Endothelial cell of umbilical vein (primary cell): ENCODE data around the gene SPRED2. TPM values are rescaled to one million over a fixed set of nuclear protein-coding genes. Genes with fewer than 3 reads are reported as not detected.

ENCODE experiments used
- BruUV-seq: library from RNA; stranded (reverse); fragments of 400-500 nt; replicated peaks from 2 replicates; lab custom pipeline; 2021; lab: Mats Ljungman, UMichigan
- CTCF ChIA-PET: fragments of 300-600, 350-600 bp; sonication (Branson Sonifier 250); formaldehyde crosslinking; loops from one replicate; lab custom pipeline; 2021; ENCODE audit warnings: antibody characterized with exemption, inconsistent platforms; lab: Charles Lee
- POLR2A ChIA-PET: fragments of 300-600, 350-600 bp; sonication (Branson Sonifier 250); formaldehyde crosslinking; loops from one replicate; lab custom pipeline; 2021; ENCODE audit warnings: antibody characterized with exemption, inconsistent platforms; lab: Charles Lee
- DNase-seq: peaks from one replicate; pipeline ENCODE4 v3.0.0-alpha.2; 2011; ENCODE audit warnings: low read depth, low spot score
- FAIRE-seq: peaks from 2 replicates; lab custom pipeline; 2011; peaks lifted over from hg19 to GRCh38; lab: Jason Lieb, UNC
- H2AFZ ChIP-seq: 2 replicates; pipeline ENCODE4 v1.6.0; 2012; ENCODE audit warnings: low read depth, low read length, control low read depth, inconsistent platforms
- H3K27ac ChIP-seq: 2 replicates; pipeline ENCODE4 v1.5.1; 2011; ENCODE audit warnings: low read depth, mild to moderate bottlenecking, control low read depth, low read length, moderate library complexity; ENCODE audit not compliant: insufficient read depth
- H3K27me3 ChIP-seq, 2 experiments: 2 replicates each; pipeline versions ENCODE4 v1.6.0 to v1.6.1; 2011; ENCODE audit warnings: low read length in 2 of 2, mixed read lengths in 1 of 2; ENCODE audit not compliant: control insufficient read depth in 2 of 2, insufficient read depth in 2 of 2
- H3K36me3 ChIP-seq, 2 experiments: 2 replicates in 1 of 2; 3 replicates in 1 of 2; pipeline ENCODE4 v1.5.1; 2011; ENCODE audit warnings: low read length in 2 of 2, mild to moderate bottlenecking in 1 of 2, moderate library complexity in 1 of 2; ENCODE audit not compliant: control insufficient read depth in 2 of 2, insufficient read depth in 2 of 2; ENCODE audit errors: extremely low read depth in 1 of 2
- H3K4me1 ChIP-seq: 3 replicates; pipeline ENCODE4 v1.5.1; 2011; ENCODE audit warnings: mild to moderate bottlenecking, low read length; ENCODE audit not compliant: control insufficient read depth, insufficient read depth; ENCODE audit errors: extremely low read depth
- H3K4me2 ChIP-seq: 2 replicates; pipeline ENCODE4 v1.6.1; 2011; ENCODE audit warnings: low read length, control low read depth, mixed read lengths; ENCODE audit not compliant: insufficient read depth
- H3K4me3 ChIP-seq, 3 experiments: fragments of 200-600 bp in 1 of 3; sonication (generic), shearing (Covaris generic) in 1 of 3; replicated peaks in 1 of 3; 2 replicates each; pipeline ENCODE4 v1.5.1; 2011 to 2016; ENCODE audit warnings: control low read depth in 3 of 3, low read length in 3 of 3, mild to moderate bottlenecking in 2 of 3, inconsistent platforms in 1 of 3, low read depth in 1 of 3, moderate library complexity in 1 of 3; ENCODE audit not compliant: insufficient read depth in 1 of 3
- H3K79me2 ChIP-seq: 2 replicates; pipeline ENCODE4 v1.6.0; 2012; ENCODE audit warnings: low read length, inconsistent platforms; ENCODE audit not compliant: control insufficient read depth, insufficient read depth
- H3K9ac ChIP-seq: replicated peaks from 2 replicates; pipeline ENCODE3; 2011; ENCODE audit warnings: low read length, control low read depth; ENCODE audit not compliant: insufficient read depth; ENCODE audit errors: extremely low read depth
- H3K9me1 ChIP-seq: replicated peaks from 3 replicates; pipeline ENCODE4 v1.6.0; 2011; ENCODE audit warnings: mild to moderate bottlenecking, low read length; ENCODE audit not compliant: control insufficient read depth, insufficient read depth; ENCODE audit errors: extremely low read depth
- H3K9me3 ChIP-seq: replicated peaks from 2 replicates; pipeline ENCODE4 v1.5.1; 2012; ENCODE audit warnings: low read length, inconsistent platforms; ENCODE audit not compliant: control insufficient read depth, insufficient read depth
- H4K20me1 ChIP-seq: replicated peaks from 2 replicates; pipeline ENCODE3; 2011; ENCODE audit warnings: mild to moderate bottlenecking, low read length; ENCODE audit not compliant: control insufficient read depth, insufficient read depth; ENCODE audit errors: extremely low read depth
- EZH2 ChIP-seq: IDR thresholded peaks from 2 replicates; pipeline ENCODE4 v1.6.1; 2012; ENCODE audit warnings: borderline replicate concordance, low read depth, mild to moderate bottlenecking, moderate library complexity, low read length, inconsistent platforms; ENCODE audit not compliant: severe bottlenecking
- FOS ChIP-seq: IDR thresholded peaks from 2 replicates; pipeline ENCODE4 v1.6.1; 2011; ENCODE audit warnings: mild to moderate bottlenecking, low read length, moderate library complexity, borderline replicate concordance; ENCODE audit not compliant: insufficient read depth
- GATA2 ChIP-seq: IDR thresholded peaks from 2 replicates; pipeline ENCODE4 v1.7.0; 2011; ENCODE audit warnings: low read depth, mild to moderate bottlenecking, moderate library complexity, mixed read lengths, low read length; ENCODE audit not compliant: insufficient read length, insufficient read depth
- JUN ChIP-seq: IDR thresholded peaks from 2 replicates; pipeline ENCODE4 v1.6.1; 2011; ENCODE audit warnings: borderline replicate concordance, low read depth; ENCODE audit not compliant: insufficient read length, insufficient read depth
- MYC ChIP-seq: IDR thresholded peaks from one replicate; pipeline ENCODE4 v1.6.1; 2011; ENCODE audit warnings: mild to moderate bottlenecking, low read depth, low read length
- POLR2A ChIP-seq: IDR thresholded peaks from 2 replicates; pipeline ENCODE4 v1.6.1; 2012; ENCODE audit warnings: low read depth, mild to moderate bottlenecking, control low read depth, low read length
- POLR2AphosphoS5 ChIP-seq: IDR thresholded peaks from 2 replicates; pipeline ENCODE4 v1.6.1; 2012; ENCODE audit warnings: low read depth, mild to moderate bottlenecking, control low read depth, low read length, moderate library complexity; ENCODE audit not compliant: insufficient read depth
- dilution Hi-C: fragments of 300-500 bp; cut with MboI; formaldehyde crosslinking; loops from one replicate; pipeline ENCODE4 v1.15.0; 2019; ENCODE audit warnings: low sequenced_read_pairs; ENCODE audit not compliant: extremely low pct_ligation_motif_present
- intact Hi-C: fragments of 100-400 bp; cut with micrococcal nuclease; formaldehyde crosslinking; loops from one replicate; pipeline ENCODE4 v1.10.0; 2022
- polyA plus RNA-seq, 4 experiments: library from polyadenylated mRNA; depleted of rRNA in 3 of 4; stranded (reverse) in 3 of 4; unstranded in 1 of 4; fragments of >200 nt; gene quantifications; 2 replicates each; pipeline versions ENCODE4 v1.2.1 to v1.2.3, GENCODE V29; 2011 to 2012; ENCODE audit warnings: missing spikeins in 1 of 4
- total RNA-seq: library from RNA; stranded (reverse); gene quantifications from 2 replicates; pipeline ENCODE4 v1.2.3, GENCODE V29; 2021
- TF ChIP-seq, protein P1 (sequence below), 2 donors: IDR thresholded peaks; 1 replicate in 1 of 2; 2 replicates in 1 of 2; pipeline ENCODE4 v1.5.1; 2011; ENCODE audit warnings: low read length in 2 of 2, mild to moderate bottlenecking in 2 of 2, moderate library complexity in 2 of 2, control low read depth in 1 of 2, inconsistent platforms in 1 of 2, low read depth in 1 of 2; ENCODE audit not compliant: insufficient read depth in 1 of 2; ENCODE audit errors: extremely low read depth in 1 of 2
- TF ChIP-seq, protein P2 (sequence below): IDR thresholded peaks from 2 replicates; pipeline ENCODE4 v1.6.1; 2011; ENCODE audit not compliant: insufficient read depth, insufficient read length

SPRED2 gene
- total and polyA plus RNA-seq, 2 donors (not counting 3 experiments of a cell fraction or from before 2014, with no cell fraction given), result 3.6 to 9.6 TPM

DNA sequence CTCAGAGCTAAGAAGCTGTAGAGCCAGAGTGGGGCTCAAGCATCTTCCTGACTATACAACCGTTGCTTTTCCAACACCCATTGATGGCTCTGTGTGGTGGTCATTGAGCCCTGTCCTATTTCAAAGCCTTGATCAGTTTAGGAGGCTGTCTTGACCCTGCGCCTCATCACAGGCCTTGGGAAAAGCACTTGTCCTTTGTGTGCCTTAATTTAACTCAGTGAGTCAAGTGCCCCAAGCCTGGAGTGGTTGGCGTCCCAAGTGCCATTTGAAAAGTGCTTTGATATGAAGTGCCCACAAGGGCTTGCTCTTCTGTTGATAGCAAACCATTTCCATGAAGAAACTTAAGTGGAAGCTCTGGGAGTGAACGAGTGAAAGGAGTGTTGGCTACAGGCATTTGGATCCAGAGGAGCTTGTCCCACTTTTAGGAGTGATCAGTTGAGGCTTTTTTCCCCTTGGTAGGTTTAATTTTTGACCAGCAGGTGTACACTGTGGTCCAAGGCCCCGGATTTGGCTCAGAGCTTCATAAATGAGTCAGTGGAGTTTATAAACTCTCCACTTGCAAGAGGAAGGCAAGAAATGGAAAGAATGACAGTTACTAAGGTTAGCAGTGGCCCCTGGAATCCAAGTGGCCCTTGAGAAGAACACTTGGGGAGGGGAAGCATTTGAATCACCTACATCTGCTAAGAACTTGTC, 154.5 kb downstream of the SPRED2 start:
- no peak overlapping the region for H3K4me2 ChIP-seq
- peaks cover 0 to under 1% of the 10 kb centered on the region in 2 experiments for H3K36me3 ChIP-seq
- BruUV-seq, result no TSS peak
- dilution Hi-C loops, result no loop called here
- no peaks in the 10 kb centered on the region for H4K20me1 ChIP-seq
- FAIRE-seq (no peak), DNase-seq (no peak)
- no peak overlapping the region for H3K9ac ChIP-seq
- H3K9me3 ChIP-seq, result no peaks in the 10 kb centered on the region
- H3K27me3 ChIP-seq, result peaks cover 3 to 11% of the 10 kb centered on the region in 2 experiments
- H3K27ac ChIP-seq, result no peak overlapping the region
- no peaks in the 10 kb centered on the region for H3K79me2 ChIP-seq
- intact Hi-C loops, result loop anchor here (5.0 kb wide), 1 partner anchor 89 kb away; no protein-coding TSS in a partner anchor
- TF ChIP-seq EZH2 (no peak), MYC (no peak), POLR2AphosphoS5 (no peak), FOS (no peak), POLR2A (no peak), JUN (no peak), GATA2 (no peak)
- TF ChIP-seq, protein P1, sequence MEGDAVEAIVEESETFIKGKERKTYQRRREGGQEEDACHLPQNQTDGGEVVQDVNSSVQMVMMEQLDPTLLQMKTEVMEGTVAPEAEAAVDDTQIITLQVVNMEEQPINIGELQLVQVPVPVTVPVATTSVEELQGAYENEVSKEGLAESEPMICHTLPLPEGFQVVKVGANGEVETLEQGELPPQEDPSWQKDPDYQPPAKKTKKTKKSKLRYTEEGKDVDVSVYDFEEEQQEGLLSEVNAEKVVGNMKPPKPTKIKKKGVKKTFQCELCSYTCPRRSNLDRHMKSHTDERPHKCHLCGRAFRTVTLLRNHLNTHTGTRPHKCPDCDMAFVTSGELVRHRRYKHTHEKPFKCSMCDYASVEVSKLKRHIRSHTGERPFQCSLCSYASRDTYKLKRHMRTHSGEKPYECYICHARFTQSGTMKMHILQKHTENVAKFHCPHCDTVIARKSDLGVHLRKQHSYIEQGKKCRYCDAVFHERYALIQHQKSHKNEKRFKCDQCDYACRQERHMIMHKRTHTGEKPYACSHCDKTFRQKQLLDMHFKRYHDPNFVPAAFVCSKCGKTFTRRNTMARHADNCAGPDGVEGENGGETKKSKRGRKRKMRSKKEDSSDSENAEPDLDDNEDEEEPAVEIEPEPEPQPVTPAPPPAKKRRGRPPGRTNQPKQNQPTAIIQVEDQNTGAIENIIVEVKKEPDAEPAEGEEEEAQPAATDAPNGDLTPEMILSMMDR (IDR thresholded peaks at IDR 0.05; ENCODE audit: extremely low read depth in 1 of 2, insufficient read depth in 1 of 2, low read depth in 1 of 2, low read length in 2 of 2), result no peak
- TF ChIP-seq, protein P2, sequence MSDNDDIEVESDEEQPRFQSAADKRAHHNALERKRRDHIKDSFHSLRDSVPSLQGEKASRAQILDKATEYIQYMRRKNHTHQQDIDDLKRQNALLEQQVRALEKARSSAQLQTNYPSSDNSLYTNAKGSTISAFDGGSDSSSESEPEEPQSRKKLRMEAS, result no peak
- ChIA-PET POLR2A (interaction anchor here (0.7 kb wide), 1 partner anchor 26 kb away, joined by 3 read pairs; no protein-coding TSS in a partner anchor), CTCF (interaction anchor here (1.1 to 2.0 kb wide), 4 partner anchors 13 to 275 kb away, joined by 3 to 7 read pairs (median 4); no protein-coding TSS in a partner anchor)
- peaks cover 16% of the 10 kb centered on the region for H3K4me1 ChIP-seq
- H2AFZ ChIP-seq, result no peak overlapping the region
- no peak overlapping the region for H3K4me3 ChIP-seq
- H3K9me1 ChIP-seq, result no peaks in the 10 kb centered on the region
